Measurements from ENCODE around the gene BMPER. TPM values are rescaled to one million over a fixed set of nuclear protein-coding genes. Genes with fewer than 3 reads are reported as not detected.
A peak's percentile ranks its signal among the peaks of the same experiment; 100 is the strongest.

BMPER gene
- total and polyA plus RNA-seq, 8 donors, result 7.4 to 47.7 (median 39.6) TPM

DNA sequence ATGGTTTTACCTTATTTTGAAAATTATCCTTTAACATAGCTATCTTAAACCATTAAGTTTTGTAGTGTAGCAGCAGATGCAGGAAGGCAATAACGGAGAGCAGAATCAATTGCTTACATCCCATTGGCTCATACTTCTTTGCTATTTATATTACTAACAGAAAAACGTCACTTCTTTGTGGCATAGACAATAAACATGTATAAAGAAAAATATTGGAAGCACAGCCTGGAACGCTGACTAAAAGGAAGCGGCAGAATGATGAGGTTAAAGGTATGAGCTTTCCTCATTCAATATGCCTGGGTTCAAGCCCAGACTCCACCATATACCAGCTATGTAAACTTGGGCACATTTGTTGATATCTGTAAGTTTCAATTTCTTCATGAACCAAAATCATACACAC is 24.0 kb upstream of the BMPER start:
- TF ChIP-seq, protein P1, sequence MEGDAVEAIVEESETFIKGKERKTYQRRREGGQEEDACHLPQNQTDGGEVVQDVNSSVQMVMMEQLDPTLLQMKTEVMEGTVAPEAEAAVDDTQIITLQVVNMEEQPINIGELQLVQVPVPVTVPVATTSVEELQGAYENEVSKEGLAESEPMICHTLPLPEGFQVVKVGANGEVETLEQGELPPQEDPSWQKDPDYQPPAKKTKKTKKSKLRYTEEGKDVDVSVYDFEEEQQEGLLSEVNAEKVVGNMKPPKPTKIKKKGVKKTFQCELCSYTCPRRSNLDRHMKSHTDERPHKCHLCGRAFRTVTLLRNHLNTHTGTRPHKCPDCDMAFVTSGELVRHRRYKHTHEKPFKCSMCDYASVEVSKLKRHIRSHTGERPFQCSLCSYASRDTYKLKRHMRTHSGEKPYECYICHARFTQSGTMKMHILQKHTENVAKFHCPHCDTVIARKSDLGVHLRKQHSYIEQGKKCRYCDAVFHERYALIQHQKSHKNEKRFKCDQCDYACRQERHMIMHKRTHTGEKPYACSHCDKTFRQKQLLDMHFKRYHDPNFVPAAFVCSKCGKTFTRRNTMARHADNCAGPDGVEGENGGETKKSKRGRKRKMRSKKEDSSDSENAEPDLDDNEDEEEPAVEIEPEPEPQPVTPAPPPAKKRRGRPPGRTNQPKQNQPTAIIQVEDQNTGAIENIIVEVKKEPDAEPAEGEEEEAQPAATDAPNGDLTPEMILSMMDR (IDR thresholded peaks at IDR 0.05), result no peak
- intact Hi-C loops (cut with DNase I), result no loop called here
- ATAC-seq, result no peak
- Histone ChIP-seq H3K27me3 (no peaks in the 10 kb centered on the region), H3K36me3 (no peaks in the 10 kb centered on the region), H3K27ac (no peak overlapping the region), H3K4me1 (no peaks in the 10 kb centered on the region), H3K4me3 (no peak overlapping the region), H3K9me3 (no peaks in the 10 kb centered on the region)
- DNase-seq, result no peak

DNA sequence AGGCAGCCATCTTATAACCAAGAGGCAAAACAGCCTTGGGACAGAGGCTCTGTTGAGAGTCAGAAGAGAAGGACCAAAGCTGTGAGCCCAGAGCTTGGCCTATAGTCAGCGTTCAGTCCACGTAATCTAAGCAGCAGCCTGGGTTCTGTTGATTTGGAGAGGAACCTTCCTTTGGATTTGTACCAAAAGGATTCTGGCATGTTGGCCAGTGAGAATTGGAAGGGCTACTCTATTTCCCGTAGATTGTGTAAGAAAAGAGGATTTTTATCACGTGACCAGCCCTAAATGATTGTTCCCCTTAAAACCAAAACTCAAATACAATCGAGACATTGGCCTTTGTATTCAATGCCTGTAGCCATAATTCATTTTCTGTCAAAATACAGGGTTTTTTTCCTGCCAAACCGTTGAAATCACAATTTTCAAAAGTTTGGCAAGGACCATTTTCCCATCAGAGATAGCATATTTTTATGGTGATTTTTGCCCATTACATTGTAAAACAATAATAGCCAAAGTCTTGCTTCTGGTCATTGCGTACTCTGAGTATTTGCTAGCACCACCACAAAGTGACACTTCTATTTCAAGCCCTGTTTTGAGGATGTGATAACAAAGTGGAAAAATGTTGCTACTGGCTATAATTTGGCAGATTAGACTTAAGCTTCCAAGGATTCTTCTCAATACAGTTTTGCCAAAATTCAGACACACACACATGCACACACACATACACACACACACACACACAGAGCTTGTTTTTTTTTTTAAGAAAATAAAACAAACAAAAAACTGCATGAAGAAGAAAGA is 23.1 kb upstream of the BMPER start:
- no peak for DNase-seq
- intact Hi-C loops (cut with DNase I), result no loop called here
- no peaks in the 10 kb centered on the region for H3K4me1 ChIP-seq
- no peak overlapping the region for H3K4me3 ChIP-seq
- no peaks in the 10 kb centered on the region for H3K36me3 ChIP-seq
- ATAC-seq, result peak; percentile 56
- no peaks in the 10 kb centered on the region for H3K9me3 ChIP-seq
- TF ChIP-seq, protein P1 (IDR thresholded peaks at IDR 0.05), result no peak
- H3K27ac ChIP-seq, result no peak overlapping the region
- no peaks in the 10 kb centered on the region for H3K27me3 ChIP-seq

DNA sequence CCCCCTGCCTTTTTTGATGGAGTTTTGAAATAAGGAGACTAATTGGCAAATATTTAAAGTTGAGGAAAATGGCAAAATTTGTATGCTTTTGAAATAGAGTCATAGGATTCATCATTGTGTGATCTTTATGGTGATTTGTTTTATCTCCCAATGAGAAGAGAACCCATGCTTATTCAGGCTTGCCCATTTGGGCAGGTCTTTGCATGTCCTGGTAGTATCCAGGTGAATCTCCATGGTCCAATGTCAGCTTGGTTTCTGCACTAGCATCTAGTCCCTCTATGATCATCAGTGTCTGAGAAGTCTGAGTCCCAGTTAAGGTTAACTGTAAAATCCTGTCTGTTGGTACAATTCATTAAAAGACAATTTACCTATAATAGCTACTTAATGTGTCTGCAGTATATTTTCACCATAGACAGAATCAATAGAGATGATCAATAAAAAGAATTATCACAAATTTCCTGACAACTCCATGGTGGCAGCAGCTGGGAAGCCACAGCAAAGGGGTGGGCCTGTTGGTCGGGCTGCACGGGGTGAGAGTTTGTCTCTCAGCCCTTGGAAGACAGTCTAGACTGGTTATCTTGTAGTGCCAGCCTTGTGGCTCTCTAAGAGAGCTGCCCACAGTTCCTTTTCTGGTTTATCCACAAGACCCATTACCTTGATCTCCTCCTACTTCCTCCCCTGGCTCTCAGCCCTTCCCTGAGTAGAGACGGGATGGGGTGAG is 22.2 kb upstream of the BMPER start:
- Histone ChIP-seq H3K4me3 (no peak overlapping the region), H3K4me1 (no peaks in the 10 kb centered on the region), H3K36me3 (no peaks in the 10 kb centered on the region), H3K27me3 (no peaks in the 10 kb centered on the region), H3K27ac (no peak overlapping the region), H3K9me3 (no peaks in the 10 kb centered on the region)
- no peak for DNase-seq
- TF ChIP-seq, protein P1 (IDR thresholded peaks at IDR 0.05), result no peak
- ATAC-seq, result peak; percentile 35
- intact Hi-C loops (cut with DNase I), result no loop called here

DNA sequence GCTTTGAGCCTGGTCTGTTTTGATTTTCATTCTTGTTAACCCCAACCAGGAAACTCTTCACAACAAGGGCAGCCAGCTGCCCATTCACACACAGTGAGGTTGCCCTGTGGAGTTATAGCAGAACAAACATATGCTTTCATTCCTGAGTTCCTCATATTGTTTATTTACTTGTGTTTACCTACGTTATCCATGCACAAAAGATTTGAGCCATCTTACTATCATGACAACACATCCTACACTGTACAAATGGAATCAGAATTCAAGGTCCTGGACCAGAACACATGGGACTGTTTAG is 21.7 kb upstream of the BMPER start:
- H3K36me3 ChIP-seq, result no peaks in the 10 kb centered on the region
- intact Hi-C loops (cut with DNase I), result no loop called here
- ATAC-seq (no peak), DNase-seq (no peak)
- H3K4me3 ChIP-seq, result no peak overlapping the region
- H3K27ac ChIP-seq, result no peak overlapping the region
- H3K9me3 ChIP-seq, result no peaks in the 10 kb centered on the region
- H3K27me3 ChIP-seq, result no peaks in the 10 kb centered on the region
- TF ChIP-seq, protein P1 (IDR thresholded peaks at IDR 0.05), result no peak
- H3K4me1 ChIP-seq, result no peaks in the 10 kb centered on the region

DNA sequence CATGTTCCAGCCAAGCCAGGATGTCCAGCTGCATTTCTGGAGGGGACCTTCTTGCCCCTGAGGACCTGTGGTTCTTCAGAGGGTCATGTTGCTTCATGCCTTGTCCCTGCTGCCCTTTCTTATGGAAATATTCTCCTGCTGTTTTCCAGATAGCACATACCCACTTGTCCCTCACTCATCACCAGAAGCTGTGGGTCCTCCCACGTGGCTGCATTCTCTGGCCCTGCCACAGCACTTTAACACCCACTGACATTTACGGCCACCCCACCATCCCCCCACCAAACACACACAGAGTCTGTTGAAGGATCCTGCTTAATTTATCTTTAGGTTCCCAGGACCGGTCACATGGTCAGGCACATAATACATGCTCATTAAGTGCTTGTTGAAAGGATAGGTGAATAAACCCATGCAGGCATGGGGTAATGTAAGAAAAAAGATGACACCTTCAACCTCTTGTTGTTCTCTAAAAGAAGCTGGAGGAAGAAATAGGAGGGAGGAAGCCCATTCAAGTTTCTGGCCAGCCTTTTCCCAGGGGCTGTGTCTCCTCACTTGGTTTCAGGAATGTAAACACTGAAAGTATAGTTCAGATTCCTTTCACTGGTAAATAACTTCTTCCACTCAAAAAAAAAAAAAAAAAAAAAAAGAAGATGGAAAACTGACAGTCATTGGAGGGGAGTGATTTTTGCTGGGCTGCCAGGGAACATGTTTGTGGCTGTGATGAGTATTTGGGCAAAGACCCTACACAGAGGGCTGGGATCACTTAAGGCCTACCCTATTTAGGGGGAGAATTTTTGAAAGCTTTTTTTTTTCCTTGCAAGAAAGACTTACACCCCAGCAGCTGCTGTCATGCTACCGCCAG is 19.8 kb upstream of the BMPER start:
- DNase-seq, result no peak
- H3K4me3 ChIP-seq, result no peak overlapping the region
- H3K36me3 ChIP-seq, result no peaks in the 10 kb centered on the region
- no peak overlapping the region for H3K27ac ChIP-seq
- intact Hi-C loops (cut with DNase I), result no loop called here
- no peaks in the 10 kb centered on the region for H3K9me3 ChIP-seq
- ATAC-seq, result no peak
- H3K27me3 ChIP-seq, result no peaks in the 10 kb centered on the region
- TF ChIP-seq, protein P1 (IDR thresholded peaks at IDR 0.05), result no peak
- H3K4me1 ChIP-seq, result no peaks in the 10 kb centered on the region

Measured in left lung (tissue), 10 donors.